NCI-H524 treated with DMSO at 0.1 percent for 48 hours (cell line): Measurements from ENCODE around the gene TMEM120A.
A peak's percentile ranks its signal among the peaks of the same experiment; 100 is the strongest.

Experiments used
- DNase-seq: peaks from one replicate; lab custom pipeline; 2025; lab: John Stamatoyannopoulos, UW

TMEM120A gene

GRCh38 chr7:75980430-75981202 lies 13.8 kb downstream of the TMEM120A start:
- no peak for DNase-seq

DNA sequence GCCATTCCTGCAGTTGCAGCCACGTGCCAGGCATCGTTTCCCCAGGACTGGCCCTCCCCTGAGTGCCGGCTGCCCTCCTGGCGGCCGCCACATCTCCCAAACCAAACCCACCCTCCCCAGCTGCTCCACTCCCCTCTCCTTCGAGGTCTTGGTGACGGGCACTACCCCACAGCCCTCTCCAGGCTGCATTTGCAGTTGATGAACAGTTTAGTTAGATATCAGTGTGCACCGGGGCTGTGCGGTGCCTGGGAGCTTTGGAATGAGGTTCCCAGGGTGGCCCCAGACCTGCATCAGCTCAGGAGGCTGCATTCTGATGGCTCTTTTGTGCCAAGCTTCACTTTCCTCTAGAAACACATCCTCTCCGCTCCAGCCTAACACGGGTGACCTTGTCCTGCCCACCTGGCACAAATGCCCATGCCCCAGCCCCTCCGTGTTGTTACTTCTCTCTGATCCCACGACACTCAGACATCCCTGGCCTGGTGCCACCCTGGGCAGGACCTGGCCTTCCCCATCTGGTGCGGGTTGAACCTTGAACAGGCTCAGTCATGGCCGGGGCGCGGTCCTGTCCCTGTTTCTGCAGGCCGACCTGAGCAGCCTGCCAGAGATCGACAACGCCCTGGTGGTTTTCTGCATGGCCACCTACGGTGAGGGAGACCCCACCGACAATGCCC lies 14.5 kb downstream of the TMEM120A start:
- no peak for DNase-seq

- DNase-seq: no peak
These were observed 16.7 kb downstream of the TMEM120A start for GRCh38 chr7:75977743-75978142.

GRCh38 chr7:75971961-75972763 lies 22.2 kb downstream of the TMEM120A start:
- DNase-seq: no peak

GRCh38 chr7:75971309-75971960 lies 23.0 kb downstream of the TMEM120A start:
- DNase-seq: no peak

- DNase-seq: no peak
These were observed 24.5 kb downstream of the TMEM120A start for GRCh38 chr7:75969704-75970498.

- no peak for DNase-seq
These were observed 25.2 kb downstream of the TMEM120A start for GRCh38 chr7:75969182-75969581.

- DNase-seq: no peak
These were observed 25.8 kb downstream of the TMEM120A start for GRCh38 chr7:75968561-75969001.

- no peak for DNase-seq
These were observed 26.4 kb downstream of the TMEM120A start for GRCh38 chr7:75968012-75968411.

GRCh38 chr7:75967487-75967997 lies 26.9 kb downstream of the TMEM120A start:
- DNase-seq: no peak

- DNase-seq: no peak
These were observed 27.3 kb downstream of the TMEM120A start for GRCh38 chr7:75967055-75967454.

DNA sequence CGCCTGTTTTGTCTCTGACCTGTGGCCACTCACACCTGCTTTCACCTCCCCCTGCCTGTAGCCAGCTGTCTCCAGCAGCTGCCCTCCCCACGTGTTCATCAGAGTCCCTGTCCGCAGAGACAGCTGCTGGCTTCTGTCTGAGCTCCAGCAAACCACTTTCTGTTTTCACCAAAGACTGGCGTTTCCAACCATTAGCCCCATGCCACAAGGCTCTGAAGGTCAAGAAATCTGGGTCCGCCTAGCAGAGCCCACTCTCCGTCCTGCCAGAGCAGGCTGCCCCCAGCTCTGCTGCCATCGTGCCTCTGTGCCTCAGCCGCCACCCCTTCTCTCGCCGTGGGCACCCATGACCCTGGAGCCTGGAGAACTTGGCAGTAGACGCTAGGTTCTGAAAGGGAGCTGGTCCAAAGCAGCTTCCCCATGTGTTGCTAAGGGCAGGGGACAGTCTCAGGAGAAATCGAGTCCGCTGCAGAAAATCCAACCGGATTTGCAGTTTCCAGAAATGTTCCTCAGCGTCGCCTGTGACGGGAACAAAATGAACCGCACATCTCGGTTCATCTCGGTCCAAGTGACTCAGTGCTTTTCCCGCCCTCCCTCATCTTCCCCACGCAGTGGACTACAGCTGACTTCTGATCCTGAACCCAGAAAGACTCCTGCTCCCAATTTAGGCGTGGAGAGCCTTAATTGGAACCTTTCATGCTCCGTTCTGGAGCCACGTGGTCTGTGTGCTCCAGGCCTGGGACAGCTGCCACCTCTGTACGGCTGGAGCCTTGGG lies 28.0 kb downstream of the TMEM120A start:
- peak; percentile 57 for DNase-seq

DNA sequence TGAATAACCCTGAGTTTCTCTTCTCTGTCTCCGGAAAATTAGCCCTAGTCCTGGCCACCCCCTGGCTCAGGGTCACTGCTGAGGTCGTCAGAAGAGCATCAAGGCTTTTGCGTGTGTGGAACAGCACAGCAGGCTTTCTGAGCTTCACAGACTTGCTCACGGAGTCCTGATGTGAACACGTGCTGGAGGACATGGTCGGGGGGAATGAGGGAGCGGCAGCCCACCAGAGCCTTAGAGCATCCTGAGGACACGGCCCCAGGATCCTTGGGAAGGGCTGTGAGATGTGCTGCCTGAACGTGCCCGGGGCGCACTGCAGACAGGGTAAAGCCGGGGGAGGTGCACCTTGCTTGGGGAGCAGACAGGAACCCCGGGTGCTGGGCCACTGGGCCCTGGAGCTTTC lies 28.8 kb downstream of the TMEM120A start:
- DNase-seq: no peak

GRCh38 chr7:75963381-75963995 lies 30.9 kb downstream of the TMEM120A start:
- no peak for DNase-seq

- no peak for DNase-seq
These were observed 31.6 kb downstream of the TMEM120A start for GRCh38 chr7:75962607-75963380.

- DNase-seq: no peak
These were observed 33.2 kb downstream of the TMEM120A start for GRCh38 chr7:75961218-75961617.

GRCh38 chr7:75960372-75960771 lies 34.0 kb downstream of the TMEM120A start:
- no peak for DNase-seq

GRCh38 chr7:75958802-75959543 lies 35.4 kb downstream of the TMEM120A start:
- DNase-seq: no peak
